Colonic mucosa (tissue), 4 donors: ENCODE data around the gene UTS2B. TPM values are rescaled to one million over a fixed set of nuclear protein-coding genes. Genes with fewer than 3 reads are reported as not detected.

Source experiments
- DNase-seq: peaks from one replicate; pipeline ENCODE4 v3.0.0-alpha.2; 2020
- H3K27ac ChIP-seq: fragments of 200-600 bp; one replicate; pipeline ENCODE4 v1.8.0; 2021
- H3K27me3 ChIP-seq: fragments of 200-600 bp; one replicate; pipeline ENCODE4 v1.8.0; 2021
- H3K36me3 ChIP-seq: fragments of 200-600 bp; one replicate; pipeline ENCODE4 v1.8.0; 2021
- H3K4me1 ChIP-seq: fragments of 200-600 bp; one replicate; pipeline ENCODE4 v1.8.0; 2021; ENCODE audit warnings: mild to moderate bottlenecking
- H3K4me3 ChIP-seq: fragments of 200-600 bp; one replicate; pipeline ENCODE4 v1.8.0; 2021
- H3K9ac ChIP-seq, 2 donors: one replicate each; pipeline ENCODE4 v1.7.0; 2013; ENCODE audit warnings: control low read depth in 2 of 2, low read depth in 2 of 2, low read length in 2 of 2
- H3K9me3 ChIP-seq: fragments of 200-600 bp; one replicate; pipeline ENCODE4 v1.8.0; 2021
- intact Hi-C: fragments of 100-400 bp; cut with DNase I; formaldehyde crosslinking; loops from one replicate; pipeline ENCODE4 v1.14.1; 2022
- total RNA-seq, 2 donors: library from RNA; stranded (reverse); fragmentation: NEBNext Ultra II Directional in 1 of 2; extraction: Animal tissue kit (Norgen Biotek cat#: 25700) in 1 of 2; gene quantifications; one replicate each; pipeline ENCODE4 v1.2.1, GENCODE V29; 2021
- TF ChIP-seq, protein P1 (sequence below): fragments of 200-600 bp; IDR thresholded peaks from one replicate; pipeline ENCODE4 v1.8.0; 2022; ENCODE audit warnings: antibody characterized with exemption, mild to moderate bottlenecking
- donor health status: healthy.
- donor health status: DM: no; HTN: no; CAD: no.
- donor health status: DM: no; HTN: no; CAD: no.

UTS2B gene
- total RNA-seq, 2 donors from 2014 or later, result 0.69 TPM; not detected in 1

DNA sequence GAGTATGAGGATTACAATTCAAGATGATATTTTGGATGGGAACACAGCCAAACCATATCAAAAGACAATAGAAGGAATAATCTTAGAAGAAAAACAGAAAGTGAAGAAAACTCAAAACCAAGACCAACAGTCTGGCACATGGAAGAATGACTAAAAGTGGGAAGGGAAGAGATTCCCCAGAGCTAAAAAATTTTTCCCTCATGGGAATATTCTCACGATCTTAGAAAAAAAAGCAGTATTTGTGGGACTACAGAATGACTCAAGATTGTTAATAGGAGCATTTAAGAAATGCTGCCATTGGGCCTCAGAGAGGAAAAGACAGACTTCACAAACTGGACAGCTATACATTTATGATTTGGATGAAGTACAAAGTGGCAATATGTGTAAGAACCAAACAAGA lies 113.0 kb downstream of the UTS2B start:
- H3K4me3 ChIP-seq, result no peak overlapping the region
- H3K27me3 ChIP-seq, result no peaks in the 10 kb centered on the region
- intact Hi-C loops, result no loop called here
- H3K4me1 ChIP-seq, result no peaks in the 10 kb centered on the region
- no peak overlapping the region for H3K9ac ChIP-seq
- H3K27ac ChIP-seq, result no peak overlapping the region
- no peaks in the 10 kb centered on the region for H3K36me3 ChIP-seq
- TF ChIP-seq, protein P1, sequence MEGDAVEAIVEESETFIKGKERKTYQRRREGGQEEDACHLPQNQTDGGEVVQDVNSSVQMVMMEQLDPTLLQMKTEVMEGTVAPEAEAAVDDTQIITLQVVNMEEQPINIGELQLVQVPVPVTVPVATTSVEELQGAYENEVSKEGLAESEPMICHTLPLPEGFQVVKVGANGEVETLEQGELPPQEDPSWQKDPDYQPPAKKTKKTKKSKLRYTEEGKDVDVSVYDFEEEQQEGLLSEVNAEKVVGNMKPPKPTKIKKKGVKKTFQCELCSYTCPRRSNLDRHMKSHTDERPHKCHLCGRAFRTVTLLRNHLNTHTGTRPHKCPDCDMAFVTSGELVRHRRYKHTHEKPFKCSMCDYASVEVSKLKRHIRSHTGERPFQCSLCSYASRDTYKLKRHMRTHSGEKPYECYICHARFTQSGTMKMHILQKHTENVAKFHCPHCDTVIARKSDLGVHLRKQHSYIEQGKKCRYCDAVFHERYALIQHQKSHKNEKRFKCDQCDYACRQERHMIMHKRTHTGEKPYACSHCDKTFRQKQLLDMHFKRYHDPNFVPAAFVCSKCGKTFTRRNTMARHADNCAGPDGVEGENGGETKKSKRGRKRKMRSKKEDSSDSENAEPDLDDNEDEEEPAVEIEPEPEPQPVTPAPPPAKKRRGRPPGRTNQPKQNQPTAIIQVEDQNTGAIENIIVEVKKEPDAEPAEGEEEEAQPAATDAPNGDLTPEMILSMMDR, result no peak
- H3K9me3 ChIP-seq, result no peaks in the 10 kb centered on the region
- no peak for DNase-seq

Other genes starting within 250 kb of the UTS2B start
- not detected for gene OSTN, start 131.3 kb downstream of the UTS2B start, total RNA-seq
- gene CCDC50, start 1.1 kb downstream of the UTS2B start, total RNA-seq, result 10 to 100 TPM; 33.4 to 53.3 TPM
- gene PYDC2, start 130.6 kb upstream of the UTS2B start, total RNA-seq, result not detected